A673 (cell line): ENCODE measurements around the gene ENOPH1. TPM values are rescaled to one million over a fixed set of nuclear protein-coding genes. Genes with fewer than 3 reads are reported as not detected.

Experiments
- BruUV-seq: library from RNA; stranded (reverse); fragments of 400-500 nt; replicated peaks from 2 replicates; lab custom pipeline; 2021; lab: Mats Ljungman, UMichigan
- CTCF ChIA-PET: fragments of 300-600 bp; sonication (Branson Sonifier 250); formaldehyde crosslinking; loops from one replicate; lab custom pipeline; 2022; ENCODE audit warnings: antibody characterized with exemption; lab: Charles Lee
- POLR2A ChIA-PET: fragments of 300-600 bp; sonication (Branson Sonifier 250); formaldehyde crosslinking; loops from one replicate; lab custom pipeline; 2022; ENCODE audit warnings: antibody characterized with exemption; ENCODE audit not compliant: low non-redundant PET; lab: Charles Lee
- DNase-seq: peaks from one replicate; pipeline ENCODE4 v3.0.0-alpha.2; 2015; ENCODE audit warnings: low spot score
- H3K27ac ChIP-seq: fragments of 200-600 bp; sonication (generic); 2 replicates; pipeline ENCODE4 v1.5.1; 2016; ENCODE audit warnings: mixed run types, low read depth, mild to moderate bottlenecking, mixed read lengths, antibody characterized with exemption, low read length; ENCODE audit not compliant: poor library complexity, severe bottlenecking
- H3K27me3 ChIP-seq: fragments of 200-600 bp; sonication (generic); replicated peaks from 2 replicates; pipeline ENCODE4 v1.6.1; 2017; ENCODE audit warnings: mixed run types, low read depth, mild to moderate bottlenecking, mixed read lengths, antibody characterized with exemption, low read length; ENCODE audit not compliant: insufficient read depth, poor library complexity
- H3K36me3 ChIP-seq: fragments of 200-600 bp; sonication (generic); 2 replicates; pipeline ENCODE4 v1.6.1; 2016; ENCODE audit warnings: mixed run types, mild to moderate bottlenecking, mixed read lengths, antibody characterized with exemption, low read length; ENCODE audit not compliant: insufficient read depth, poor library complexity, severe bottlenecking
- H3K4me1 ChIP-seq: fragments of 200-600 bp; sonication (generic); 2 replicates; pipeline ENCODE4 v1.6.1; 2017; ENCODE audit warnings: mixed run types, mild to moderate bottlenecking, mixed read lengths, antibody characterized with exemption, low read length; ENCODE audit not compliant: insufficient read depth, poor library complexity, severe bottlenecking
- H3K4me3 ChIP-seq: fragments of 200-600 bp; sonication (generic); 2 replicates; pipeline ENCODE4 v1.5.1; 2016; ENCODE audit warnings: low read depth, mixed run types, mild to moderate bottlenecking, mixed read lengths, low read length; ENCODE audit not compliant: poor library complexity, severe bottlenecking
- H3K9me3 ChIP-seq: fragments of 200-600 bp; sonication (generic); 2 replicates; pipeline ENCODE4 v1.6.1; 2016; ENCODE audit warnings: mixed run types, low read depth, mild to moderate bottlenecking, mixed read lengths, antibody characterized with exemption, low read length; ENCODE audit not compliant: poor library complexity, severe bottlenecking
- CTCF ChIP-seq: fragments of 300-800, 200-600 bp; sonication (generic); conservative IDR thresholded peaks from 2 replicates; pipeline ENCODE4 v1.5.1; 2017; ENCODE audit warnings: low read depth, mild to moderate bottlenecking, antibody characterized with exemption, low read length, moderate library complexity, mixed read lengths
- EZH2 ChIP-seq: fragments of 200-600 bp; sonication (generic); IDR thresholded peaks from 2 replicates; pipeline ENCODE4 v1.6.1; 2017; ENCODE audit warnings: borderline replicate concordance, low read depth, mild to moderate bottlenecking, mixed read lengths, antibody characterized with exemption, low read length; ENCODE audit not compliant: poor library complexity, severe bottlenecking
- intact Hi-C: fragments of 100-400 bp; cut with micrococcal nuclease; formaldehyde crosslinking; loops from one replicate; pipeline ENCODE4 v1.10.0; 2022; ENCODE audit not compliant: unreplicated experiment
- total RNA-seq: library from RNA; stranded (reverse); gene quantifications from 2 replicates; pipeline ENCODE4 v1.2.3, GENCODE V29; 2021

ENOPH1 gene
- total RNA-seq, 1 experiment from 2014 or later = 29.3 TPM

- Histone ChIP-seq H3K36me3 (no peaks in the 10 kb centered on the region), H3K9me3 (no peaks in the 10 kb centered on the region), H3K4me3 (no peak overlapping the region), H3K27ac (no peak overlapping the region), H3K4me1 (no peaks in the 10 kb centered on the region), H3K27me3 (no peaks in the 10 kb centered on the region)
- ChIA-PET POLR2A (no interaction called here), CTCF (no interaction called here)
- DNase-seq = no peak
- intact Hi-C loops = no loop called here
- BruUV-seq = no TSS peak
- TF ChIP-seq EZH2 (no peak), CTCF (no peak)
These were observed 65.3 kb downstream of the ENOPH1 start for GRCh38 chr4:82495666-82496065.

- no peaks in the 10 kb centered on the region for H3K27me3 ChIP-seq
- POLR2A ChIA-PET = no interaction called here
- H3K9me3 ChIP-seq = no peaks in the 10 kb centered on the region
- no TSS peak for BruUV-seq
- DNase-seq = no peak
- intact Hi-C loops = no loop called here
- TF ChIP-seq EZH2 (no peak), CTCF (no peak)
- CTCF ChIA-PET = no interaction called here
- no peak overlapping the region for H3K4me3 ChIP-seq
- H3K4me1 ChIP-seq = no peaks in the 10 kb centered on the region
- H3K27ac ChIP-seq = no peak overlapping the region
- no peaks in the 10 kb centered on the region for H3K36me3 ChIP-seq
These were observed 66.0 kb downstream of the ENOPH1 start for GRCh38 chr4:82496349-82496748.

DNA sequence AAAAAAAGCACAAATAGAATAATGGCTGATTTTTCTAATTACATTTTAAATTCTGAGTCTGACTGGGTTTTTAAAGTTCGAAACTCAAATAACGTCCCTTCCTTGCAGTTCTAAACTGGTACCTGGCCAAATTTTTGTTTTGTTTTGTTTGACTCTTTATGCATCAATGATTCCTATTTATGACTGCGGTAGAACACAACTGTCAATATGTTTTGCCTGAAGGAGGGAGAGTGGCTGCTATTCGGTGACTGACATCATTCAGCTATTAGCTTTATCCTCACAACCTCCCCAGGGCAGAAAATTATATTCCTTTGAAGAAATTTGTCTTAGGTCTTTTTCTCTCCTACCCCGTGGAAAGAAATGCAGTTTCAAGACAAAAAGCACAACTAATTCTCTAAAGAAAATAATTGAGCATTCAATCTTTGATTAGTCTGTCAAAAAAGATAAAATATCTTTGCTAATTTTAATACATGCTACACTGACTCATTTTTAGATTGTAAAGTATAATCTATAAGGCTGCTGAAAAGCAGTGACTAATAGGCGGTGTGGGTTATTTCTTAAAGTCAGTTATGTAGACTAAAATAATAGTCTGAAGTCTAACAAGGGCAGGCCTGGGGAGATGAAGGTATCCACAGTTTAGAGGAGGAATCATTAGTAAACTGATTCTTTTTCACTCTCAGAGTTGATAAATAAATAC, 69.5 kb downstream of the ENOPH1 start:
- H3K4me3 ChIP-seq = no peak overlapping the region
- no peaks in the 10 kb centered on the region for H3K27me3 ChIP-seq
- intact Hi-C loops = no loop called here
- no peak overlapping the region for H3K27ac ChIP-seq
- ChIA-PET CTCF (no interaction called here), POLR2A (no interaction called here)
- no peaks in the 10 kb centered on the region for H3K4me1 ChIP-seq
- BruUV-seq = no TSS peak
- TF ChIP-seq CTCF (no peak), EZH2 (no peak)
- no peaks in the 10 kb centered on the region for H3K36me3 ChIP-seq
- no peak for DNase-seq
- no peaks in the 10 kb centered on the region for H3K9me3 ChIP-seq
